AML-193 (cell line): Measurements from ENCODE around the gene MCRIP1.
"Not testable (repeated sequence)": the region's sequence is repeated elsewhere in the genome, so short reads cannot be mapped to it uniquely, and the experiment has no call there.

ENCODE experiments used
- DNase-seq, 2 experiments: peaks; one replicate each; lab custom pipeline; 2025; lab: John Stamatoyannopoulos, UW

MCRIP1 gene

GRCh38 chr17:81840826-81841778 is 8.0 kb upstream of the MCRIP1 start:
- no peak for DNase-seq

GRCh38 chr17:81840059-81840458 is 7.0 kb upstream of the MCRIP1 start:
- DNase-seq = not testable (repeated sequence)

- no peak for DNase-seq
Observed at GRCh38 chr17:81839301-81839700, 6.2 kb upstream of the MCRIP1 start.

GRCh38 chr17:81838753-81839255 is 5.7 kb upstream of the MCRIP1 start:
- DNase-seq = no peak

- DNase-seq = peak; percentile 100
Observed at GRCh38 chr17:81837641-81838040, 4.5 kb upstream of the MCRIP1 start.

DNA sequence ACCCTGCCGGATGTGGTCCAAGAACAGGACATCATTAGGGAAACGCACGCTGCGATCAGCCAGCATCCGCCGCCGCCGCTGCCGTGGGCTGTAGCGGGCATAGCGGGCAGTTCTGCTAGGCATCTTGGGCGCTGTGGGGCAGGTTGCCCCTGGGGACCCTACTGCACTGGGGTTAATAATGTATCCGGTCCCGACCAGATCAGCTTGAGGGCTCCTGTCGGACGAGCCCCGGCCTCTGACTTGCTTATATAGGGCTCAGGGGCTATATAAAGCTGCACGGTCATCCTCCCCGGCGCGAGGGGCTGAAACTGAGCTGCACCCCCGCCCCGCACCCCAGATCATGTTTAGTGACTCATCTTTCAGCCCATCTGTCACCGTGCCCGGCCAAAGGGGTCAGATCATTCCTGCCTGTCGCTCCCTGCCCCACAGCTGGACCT is 1.8 kb upstream of the MCRIP1 start, which contains the start of gene PPP1R27:
PPP1R27 (minus strand) TSS at position 220 of the 437 bp plus-strand sequence; CDS start at position 123, 97 bp downstream.
- no peak for DNase-seq

- no peak for DNase-seq
Observed at GRCh38 chr17:81833921-81834830, 1.1 kb upstream of the MCRIP1 start.

GRCh38 chr17:81832608-81833159 is 407 bp downstream of the MCRIP1 start:
- no peak for DNase-seq

DNA sequence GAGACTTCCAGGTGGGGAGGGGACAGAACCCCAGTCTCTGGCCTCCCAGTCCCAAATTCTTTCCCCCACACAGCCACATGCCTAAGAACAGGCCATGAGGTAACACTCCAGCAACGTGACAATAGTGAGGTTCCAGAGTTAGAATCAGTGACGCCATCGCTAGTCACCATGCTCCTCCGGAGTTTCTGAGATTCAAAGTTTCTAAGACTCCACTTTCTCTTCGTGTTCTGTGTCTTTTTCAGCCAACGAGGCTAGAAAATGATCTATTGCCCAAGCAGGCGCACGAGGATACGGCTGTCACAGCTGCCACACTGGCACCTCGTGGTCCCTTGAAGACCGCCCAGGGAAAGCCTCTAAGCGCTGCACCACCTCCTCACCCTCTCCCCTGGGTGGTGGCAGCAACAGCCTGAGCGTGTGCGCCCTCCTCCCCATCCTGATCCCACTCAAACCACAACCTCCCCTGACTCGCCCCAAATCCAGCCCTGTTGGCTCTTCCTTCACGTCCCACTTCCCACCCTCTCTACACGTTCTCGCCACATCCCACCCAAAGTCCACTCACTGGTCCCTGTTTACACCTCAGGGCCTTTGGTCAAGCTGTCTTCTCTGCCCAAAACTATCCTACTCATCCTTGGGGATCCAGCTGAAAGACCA is 1.0 kb downstream of the MCRIP1 start:
- DNase-seq = peak; percentile 73 to 74

- DNase-seq = peak; percentile 50 to 72
Observed at GRCh38 chr17:81831563-81831956, 1.5 kb downstream of the MCRIP1 start.

GRCh38 chr17:81829858-81830257 is 3.2 kb downstream of the MCRIP1 start:
- DNase-seq = no peak

- DNase-seq = no peak
Observed at GRCh38 chr17:81828656-81829055, 4.4 kb downstream of the MCRIP1 start.

- DNase-seq = no peak
Observed at GRCh38 chr17:81825841-81826466, 7.1 kb downstream of the MCRIP1 start.

GRCh38 chr17:81824595-81824994 is 8.5 kb downstream of the MCRIP1 start:
- no peak for DNase-seq

DNA sequence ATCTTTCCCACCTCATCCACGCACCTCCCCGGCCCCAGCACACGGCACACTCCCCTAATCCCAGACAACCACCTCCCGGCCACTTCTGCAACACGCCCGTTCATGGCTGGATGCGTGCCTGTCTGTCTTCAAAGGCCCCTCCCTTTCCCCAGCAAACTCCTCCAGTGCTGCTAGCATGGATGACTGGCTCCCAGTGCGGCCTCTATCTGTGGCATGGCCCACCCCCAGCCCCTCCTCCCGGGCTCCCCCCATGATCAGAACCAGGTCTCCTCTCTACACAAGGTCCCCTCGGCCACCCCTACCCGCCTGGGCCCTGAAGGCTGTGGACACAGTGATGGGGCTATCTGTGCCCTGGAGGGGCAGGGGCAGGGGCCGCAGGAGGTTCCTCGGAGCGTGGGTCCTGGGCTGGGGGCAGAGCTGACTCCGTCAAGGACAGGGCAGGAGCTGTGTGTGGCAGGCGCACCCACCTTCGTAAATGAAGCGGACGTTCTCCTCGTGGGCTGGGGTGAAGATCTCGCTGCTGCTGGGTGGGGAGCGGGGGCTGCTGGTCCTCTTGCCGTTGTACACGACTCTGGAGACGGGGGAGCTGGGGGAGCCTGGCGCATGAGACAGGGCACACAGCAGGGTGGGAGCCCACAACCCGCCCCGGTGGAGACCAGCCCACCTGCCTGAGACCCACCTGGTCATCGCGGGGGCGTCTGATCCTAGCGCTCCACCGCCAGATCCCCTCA is 9.1 kb downstream of the MCRIP1 start:
- DNase-seq = no peak

- DNase-seq = no peak
Observed at GRCh38 chr17:81822996-81823819, 9.9 kb downstream of the MCRIP1 start.

DNA sequence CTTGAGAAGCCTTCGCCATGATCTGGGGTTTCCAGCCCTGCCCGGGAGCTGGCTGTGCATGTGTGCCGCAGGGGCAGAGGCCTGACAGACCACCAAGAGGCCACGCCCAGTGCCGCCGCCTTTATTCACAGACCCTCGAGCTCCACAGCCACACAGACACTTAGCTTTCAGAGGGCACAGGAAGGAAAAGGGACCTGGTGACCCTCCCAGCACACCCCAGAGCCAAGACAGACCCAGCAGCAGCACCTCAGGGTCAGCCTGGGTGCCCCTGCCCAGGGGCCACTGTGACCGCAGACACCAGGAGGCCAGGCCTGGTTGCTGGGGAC is 10.8 kb downstream of the MCRIP1 start:
- no peak for DNase-seq

- DNase-seq = peak in 1 of 2 experiments; percentile 23
Observed at GRCh38 chr17:81821603-81822311, 11.3 kb downstream of the MCRIP1 start.

DNA sequence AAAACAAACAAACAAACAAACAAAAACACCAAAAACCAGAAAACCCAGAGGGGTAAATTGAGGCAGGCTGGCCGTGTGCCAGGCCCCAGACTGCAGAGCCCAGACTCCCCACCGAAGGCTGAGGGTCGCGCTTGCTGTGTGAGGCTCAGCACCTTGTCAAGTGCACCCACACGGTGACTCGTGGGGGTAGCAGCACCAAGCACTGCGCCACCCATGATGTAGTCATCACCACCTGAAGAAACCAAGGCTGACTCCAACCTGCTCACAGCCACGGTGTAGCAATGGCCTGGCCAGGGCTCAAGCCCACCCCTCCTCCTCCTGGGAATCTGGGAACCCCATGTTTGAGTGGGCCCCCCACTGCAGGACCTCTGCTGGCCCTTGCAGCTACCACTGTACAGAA is 11.9 kb downstream of the MCRIP1 start:
- no peak for DNase-seq
